Motor neuron (in vitro differentiated cells): ENCODE measurements around the gene TMEM214. TPM values are rescaled to one million over a fixed set of nuclear protein-coding genes. Genes with fewer than 3 reads are reported as not detected.

Source experiments
- ATAC-seq, 8 experiments: fragments of 200-7000 bp; cut with Tn5 transposase; replicated peaks in 6 of 8; 2 replicates each; pipeline ENCODE4 v1.8.0; 2021; ENCODE audit warnings: mild to moderate bottlenecking in 8 of 8, moderate library complexity in 8 of 8
- H3K27ac ChIP-seq, 2 donors: fragments of 250-450 bp; sonication (Bioruptor Pico); 2 replicates each; pipeline ENCODE4 v1.9.0; 2021; ENCODE audit warnings: antibody characterized with exemption in 2 of 2, mild to moderate bottlenecking in 2 of 2, moderate library complexity in 1 of 2
- H3K4me1 ChIP-seq, 2 donors: fragments of 250-450 bp; sonication (Bioruptor Pico); replicated peaks in 1 of 2; 2 replicates each; pipeline ENCODE4 v1.6.1; 2021; ENCODE audit warnings: antibody characterized with exemption in 2 of 2, mild to moderate bottlenecking in 2 of 2, moderate library complexity in 1 of 2
- H3K4me3 ChIP-seq, 5 donors: fragments of 250-450 bp; sonication (Bioruptor Pico); 2 replicates each; pipeline ENCODE4 v1.9.0; 2021; ENCODE audit warnings: antibody characterized with exemption in 5 of 5, mild to moderate bottlenecking in 5 of 5, moderate library complexity in 4 of 5
- WGBS, 10 experiments: fragments of 450-650 bp; shearing (Covaris generic); methylation state at CpG; one replicate each; pipeline ENCODE4 v1.0.0; 2022; 5-methylcytosine and 5-hydroxymethylcytosine counted together
- in situ Hi-C, 9 experiments: fragments of 400-800 bp; cut with MboI; loops; one replicate each; pipeline ENCODE4 v1.15.0; 2021; ENCODE audit warnings: low sequenced_read_pairs in 9 of 9, low pct_unique_long_range_greater_than_20kb in 2 of 9; ENCODE audit not compliant: unreplicated experiment in 9 of 9
- total RNA-seq, 8 experiments: library from RNA; unstranded; fragments of 300-600 nt; gene quantifications; 2 replicates each; pipeline versions ENCODE4 v1.2.3 to v1.2.4, GENCODE V29; 2022

Gene TMEM214
- total RNA-seq, 8 experiments from 2014 or later: 11.8 to 44.1 (median 30.1) TPM

DNA sequence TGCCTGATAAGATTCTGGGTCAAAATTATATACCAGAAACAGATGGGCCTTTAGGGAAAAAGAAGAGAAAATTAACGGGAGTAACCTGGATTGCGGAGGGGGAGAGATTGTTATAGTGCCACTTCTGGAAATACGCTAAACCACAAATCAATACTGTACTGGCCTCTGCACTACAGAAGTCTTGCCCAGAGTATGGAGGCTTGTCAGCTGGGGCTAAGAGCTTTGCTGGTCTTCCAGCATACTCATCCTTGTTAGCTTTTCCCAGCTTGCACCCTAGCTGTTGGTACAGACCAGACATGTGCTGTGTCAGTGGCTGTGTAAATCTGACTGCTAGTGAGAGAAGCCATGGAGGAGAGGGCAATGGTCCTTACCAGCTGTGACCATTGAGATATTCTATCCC, 27.6 kb downstream of the TMEM214 start:
- H3K27ac ChIP-seq: no peak overlapping the region

GRCh38 chr2:27065128-27065527, 32.4 kb downstream of the TMEM214 start:
- WGBS, 10 experiments: 43 to 100% (median 62%) methylated on average over 1 to 3 of the region's 3 CpGs; no CpG with 5 or more reads in 5 of the 10 experiments
- no peak for ATAC-seq
- Histone ChIP-seq H3K4me1 (peaks cover 5 to 7% of the 10 kb centered on the region in 2 donors), H3K4me3 (no peak overlapping the region), H3K27ac (no peak overlapping the region)
- in situ Hi-C loops: no loop called here

More for the DNA sequence above, 27.6 kb downstream of the TMEM214 start:
- Histone ChIP-seq H3K4me3 (no peak overlapping the region), H3K4me1 (no peaks in the 10 kb centered on the region)
- ATAC-seq: no peak
- in situ Hi-C loops: no loop called here
- 80 to 100% (median 100%) methylated on average over 1 to 3 of the region's 3 CpGs; no CpG with 5 or more reads in 4 of the 10 experiments for WGBS, 10 experiments

- 83 to 100% (median 96%) methylated on average over 1 to 5 of the region's 5 CpGs; no CpG with 5 or more reads in 2 of the 10 experiments for WGBS, 10 experiments
Measured at GRCh38 chr2:27067385-27067784, 34.6 kb downstream of the TMEM214 start.

DNA sequence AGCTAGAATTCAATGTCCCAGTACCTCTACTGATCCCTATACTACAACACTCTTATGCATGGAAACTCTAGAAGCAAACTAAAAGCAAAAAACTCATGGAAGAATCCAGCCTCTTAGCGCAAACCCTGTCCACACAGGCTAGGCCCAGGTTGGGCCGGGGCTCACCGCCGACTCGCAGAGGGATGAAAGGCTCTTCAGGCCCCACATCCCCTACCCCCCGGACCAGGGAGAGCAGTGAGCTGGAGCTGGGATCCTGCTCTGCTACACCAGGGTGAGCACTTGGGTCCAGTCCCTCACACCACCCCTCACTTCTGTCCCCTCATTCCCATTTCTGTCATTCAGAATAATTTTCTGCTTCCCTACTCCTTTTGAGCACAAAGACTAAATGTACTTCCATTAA, 36.7 kb downstream of the TMEM214 start:
- H3K4me3 ChIP-seq: no peak overlapping the region
- no peak overlapping the region for H3K27ac ChIP-seq
- no peak for ATAC-seq
- in situ Hi-C loops: no loop called here
- H3K4me1 ChIP-seq: peaks cover 15 to 20% of the 10 kb centered on the region in 2 donors
- 90 to 100% (median 100%) methylated on average over 1 to 2 of the region's 6 CpGs; no CpG with 5 or more reads in 5 of the 10 experiments for WGBS, 10 experiments

More at GRCh38 chr2:27067385-27067784, 34.6 kb downstream of the TMEM214 start:
- peaks cover 11 to 15% of the 10 kb centered on the region in 2 donors for H3K4me1 ChIP-seq
- no peak overlapping the region for H3K4me3 ChIP-seq
- no peak overlapping the region for H3K27ac ChIP-seq
- no peak for ATAC-seq
- in situ Hi-C loops: no loop called here

GRCh38 chr2:27069961-27070618, 37.3 kb downstream of the TMEM214 start:
- peak overlapping the region; percentile 75 to 95 (median 82) for H3K4me3 ChIP-seq
- H3K4me1 ChIP-seq: peaks cover 15 to 20% of the 10 kb centered on the region in 2 donors
- in situ Hi-C loops: no loop called here
- no peak overlapping the region for H3K27ac ChIP-seq
- 50 to 97% (median 90%) methylated on average over 2 to 8 of the region's 8 CpGs; no CpG with 5 or more reads in 2 of the 10 experiments for WGBS, 10 experiments
- no peak for ATAC-seq

DNA sequence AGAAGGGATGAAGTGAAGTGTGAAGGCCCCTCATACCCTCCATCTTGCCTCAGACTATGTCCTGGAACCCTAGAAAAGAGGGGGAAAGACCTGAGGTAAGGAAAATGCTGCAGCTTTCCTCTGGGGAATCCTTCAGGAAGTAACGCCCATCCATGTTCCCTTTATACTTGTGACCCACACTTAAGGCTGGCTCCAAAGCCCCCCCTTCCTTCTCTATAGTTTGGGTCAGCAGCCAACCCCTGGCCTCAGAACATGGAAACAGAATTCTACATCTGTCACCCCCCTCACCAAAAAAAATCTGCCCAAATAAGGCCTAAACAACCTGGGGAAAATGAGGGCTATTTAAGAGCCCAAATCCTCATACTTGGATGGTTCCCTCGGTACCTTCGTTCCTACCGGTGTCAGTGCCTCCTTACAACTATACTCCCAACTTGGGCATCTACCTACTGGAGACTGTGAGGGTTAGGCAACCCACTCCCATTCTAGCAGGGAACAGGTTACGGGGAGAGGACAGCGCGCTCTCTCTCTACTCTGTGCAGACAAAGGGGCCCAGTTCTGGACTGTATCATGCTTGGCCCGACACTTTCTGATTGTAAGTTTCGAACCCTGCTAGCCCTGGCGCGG, 38.0 kb downstream of the TMEM214 start:
- WGBS, 10 experiments: 0 to 8% (median 1%) methylated on average over 1 to 7 of the region's 11 CpGs; no CpG with 5 or more reads in 2 of the 10 experiments
- peak overlapping the region; percentile 84 to 92 for H3K27ac ChIP-seq
- peak in 1 of 8 experiments; percentile 23 for ATAC-seq

GRCh38 chr2:27071277-27071989, 38.7 kb downstream of the TMEM214 start, which contains the start of gene OST4:
Gene OST4 (minus strand): TSS chr2:27071654.
- 0 to 1% (median 0%) methylated on average over 1 to 18 of the region's 86 CpGs; no CpG with 5 or more reads in 5 of the 10 experiments for WGBS, 10 experiments
- peaks cover 15 to 20% of the 10 kb centered on the region in 2 donors for H3K4me1 ChIP-seq
- peak within 1 kb of the TSS; percentile 89 to 92 for H3K27ac ChIP-seq

More for the DNA sequence above, 38.0 kb downstream of the TMEM214 start:
- in situ Hi-C loops: no loop called here
- Histone ChIP-seq H3K4me3 (peak overlapping the region; percentile 75 to 95 (median 82)), H3K4me1 (peaks cover 15 to 20% of the 10 kb centered on the region in 2 donors)

DNA sequence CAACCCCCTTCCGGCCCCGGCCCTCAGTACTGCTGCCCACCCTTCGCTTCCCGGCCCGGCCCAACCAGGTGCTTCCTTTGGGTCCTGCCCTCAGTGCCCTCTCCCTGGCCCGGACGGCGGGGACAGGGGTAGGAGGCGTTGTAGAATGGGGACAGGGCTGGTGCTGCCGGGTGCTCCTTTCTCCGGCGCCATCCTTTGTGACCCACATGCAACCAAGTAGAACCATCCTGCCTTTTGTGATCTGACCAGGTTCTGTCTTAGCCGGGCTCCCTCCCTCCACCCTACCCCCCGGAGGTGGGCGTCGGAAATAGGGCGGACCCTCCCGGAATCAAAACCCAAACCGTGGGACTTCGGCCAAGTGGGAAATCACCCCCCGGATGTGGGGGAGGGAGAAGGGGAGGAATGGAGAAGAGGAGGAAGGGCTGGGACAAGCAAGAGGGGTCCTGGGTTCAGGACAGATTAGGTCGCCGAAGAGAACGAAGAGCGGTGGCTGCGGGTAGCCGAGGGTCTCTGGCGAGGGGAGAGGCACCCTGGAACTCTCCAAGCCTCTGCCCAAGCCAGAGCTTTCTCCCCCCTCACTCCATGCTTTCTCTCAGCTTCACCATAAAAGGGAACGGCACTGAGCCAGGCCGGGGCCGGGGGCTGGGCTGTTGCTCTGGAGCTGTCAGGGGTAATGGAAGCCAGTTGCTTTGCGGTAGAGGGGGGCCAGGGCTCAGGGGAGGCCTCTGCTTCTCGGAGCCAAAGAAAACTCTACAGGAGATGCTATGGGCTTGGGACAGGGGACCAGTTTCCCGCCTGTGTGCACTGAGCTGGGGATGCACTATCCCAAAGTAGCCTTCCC, 39.4 kb downstream of the TMEM214 start:
- peaks cover 15 to 20% of the 10 kb centered on the region in 2 donors for H3K4me1 ChIP-seq
- ATAC-seq: peak in 6 of 8 experiments; percentile 7 to 53 (median 31)
- 0 to 35% (median 2%) methylated on average over 1 to 10 of the region's 34 CpGs; no CpG with 5 or more reads in 5 of the 10 experiments for WGBS, 10 experiments
- H3K4me3 ChIP-seq: peak overlapping the region; percentile 75 to 95 (median 82)
- H3K27ac ChIP-seq: peak overlapping the region; percentile 88 to 89
- in situ Hi-C loops: no loop called here

More at GRCh38 chr2:27071277-27071989, 38.7 kb downstream of the TMEM214 start, which contains the start of gene OST4:
- peak; percentile 88 to 97 (median 92) for ATAC-seq
- peak within 1 kb of the TSS; percentile 75 to 95 (median 82) for H3K4me3 ChIP-seq
- in situ Hi-C loops: no loop called here

- H3K27ac ChIP-seq: peak overlapping the region in 1 of 2 donors; percentile 88
- ATAC-seq: no peak
- H3K4me3 ChIP-seq: peak overlapping the region in 1 of 5 donors; percentile 95
- H3K4me1 ChIP-seq: peaks cover 15 to 20% of the 10 kb centered on the region in 2 donors
- WGBS, 10 experiments: 43 to 100% (median 92%) methylated on average over 1 to 4 of the region's 5 CpGs; no CpG with 5 or more reads in 4 of the 10 experiments
- in situ Hi-C loops: no loop called here
Measured at GRCh38 chr2:27072920-27073319, 40.2 kb downstream of the TMEM214 start.

DNA sequence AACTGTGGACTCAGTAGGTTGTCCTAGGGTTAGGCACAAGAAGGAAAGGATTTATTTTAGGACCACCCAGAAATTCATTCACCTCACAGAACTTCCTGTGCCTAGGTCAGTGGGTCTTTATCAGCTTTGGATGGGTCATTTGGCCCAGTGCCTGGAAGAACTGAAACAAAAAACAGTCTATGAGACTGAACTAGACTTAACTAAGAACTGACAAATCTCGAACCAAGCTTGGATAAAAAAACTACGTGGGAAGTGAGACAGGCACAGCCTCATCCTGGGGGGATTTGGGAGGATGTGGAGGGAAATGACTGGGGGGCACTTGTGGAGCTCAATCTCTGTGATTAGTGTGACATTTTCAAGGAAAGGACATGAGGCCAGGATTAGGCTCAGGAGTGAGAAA, 41.0 kb downstream of the TMEM214 start:
- Histone ChIP-seq H3K4me1 (peaks cover 24 to 28% of the 10 kb centered on the region in 2 donors), H3K27ac (no peak overlapping the region), H3K4me3 (no peak overlapping the region)
- 0 to 100% (median 84%) methylated on average over 1 to 2 of the region's 2 CpGs; no CpG with 5 or more reads in 3 of the 10 experiments for WGBS, 10 experiments
- ATAC-seq: no peak
- in situ Hi-C loops: no loop called here

DNA sequence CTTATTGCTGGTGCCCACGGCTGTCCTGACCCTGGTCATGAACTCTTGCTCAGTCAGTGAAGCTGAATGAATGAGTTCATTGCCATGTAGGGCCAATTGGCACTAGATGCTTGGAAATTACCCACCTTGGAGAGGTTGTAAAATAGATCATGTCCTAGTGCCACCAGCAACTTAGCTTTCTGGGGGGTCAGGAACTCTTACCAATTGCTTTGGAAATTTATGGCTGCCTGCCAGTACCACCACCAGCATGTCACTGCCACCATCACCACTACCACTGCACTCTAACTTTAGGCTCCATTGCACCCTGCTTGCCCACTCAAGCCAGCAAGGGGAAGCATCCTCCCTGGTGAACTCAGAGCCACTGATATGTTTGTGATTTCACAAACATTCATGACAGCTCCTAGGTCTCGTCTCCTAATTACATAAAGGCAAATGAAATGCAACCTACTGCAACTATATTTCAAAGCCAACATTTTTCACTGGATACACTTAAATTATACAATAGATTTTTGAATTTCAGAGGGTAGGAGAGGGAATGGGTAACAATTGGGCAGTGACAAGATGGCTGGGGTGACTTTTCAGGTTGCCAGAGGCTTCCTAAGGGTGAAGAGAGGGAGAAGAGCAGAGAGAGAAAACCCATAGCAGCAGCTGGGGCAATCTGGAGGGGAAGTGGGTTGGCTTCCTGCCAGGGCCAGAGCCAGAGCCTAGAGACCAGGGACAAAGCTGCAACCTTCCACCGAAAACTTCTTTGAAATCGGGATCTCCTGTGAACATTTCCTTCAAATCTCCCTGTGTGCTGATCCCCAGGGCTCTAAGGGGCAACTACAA, 42.2 kb downstream of the TMEM214 start:
- WGBS, 10 experiments: 64 to 100% (median 79%) methylated on average over 1 to 4 of the region's 4 CpGs; no CpG with 5 or more reads in 2 of the 10 experiments
- ATAC-seq: no peak
- in situ Hi-C loops: loop anchor here in 2 of 9 experiments (25.0 kb wide), 2 partner anchors 113 to 137 kb away; partner anchors contain the start of genes ATRAID (in 1 of the 2), CAD (in 1 of the 2), MAPRE3 (in 1 of the 2) and SLC5A6 (in 1 of the 2)

More for the DNA sequence above, 42.2 kb downstream of the TMEM214 start:
- H3K27ac ChIP-seq: no peak overlapping the region
- no peak overlapping the region for H3K4me3 ChIP-seq
- peaks cover 32 to 34% of the 10 kb centered on the region in 2 donors for H3K4me1 ChIP-seq
